IPS-NIHi7 (cell line): Measurements from ENCODE around the gene ISYNA1.
A peak's percentile ranks its signal among the peaks of the same experiment; 100 is the strongest.

ENCODE experiments used
- DNase-seq: peaks from one replicate; pipeline ENCODE4 v3.0.0; 2012; ENCODE audit warnings: mixed read lengths; ENCODE audit errors: extremely low spot score

The ISYNA1 gene

DNA sequence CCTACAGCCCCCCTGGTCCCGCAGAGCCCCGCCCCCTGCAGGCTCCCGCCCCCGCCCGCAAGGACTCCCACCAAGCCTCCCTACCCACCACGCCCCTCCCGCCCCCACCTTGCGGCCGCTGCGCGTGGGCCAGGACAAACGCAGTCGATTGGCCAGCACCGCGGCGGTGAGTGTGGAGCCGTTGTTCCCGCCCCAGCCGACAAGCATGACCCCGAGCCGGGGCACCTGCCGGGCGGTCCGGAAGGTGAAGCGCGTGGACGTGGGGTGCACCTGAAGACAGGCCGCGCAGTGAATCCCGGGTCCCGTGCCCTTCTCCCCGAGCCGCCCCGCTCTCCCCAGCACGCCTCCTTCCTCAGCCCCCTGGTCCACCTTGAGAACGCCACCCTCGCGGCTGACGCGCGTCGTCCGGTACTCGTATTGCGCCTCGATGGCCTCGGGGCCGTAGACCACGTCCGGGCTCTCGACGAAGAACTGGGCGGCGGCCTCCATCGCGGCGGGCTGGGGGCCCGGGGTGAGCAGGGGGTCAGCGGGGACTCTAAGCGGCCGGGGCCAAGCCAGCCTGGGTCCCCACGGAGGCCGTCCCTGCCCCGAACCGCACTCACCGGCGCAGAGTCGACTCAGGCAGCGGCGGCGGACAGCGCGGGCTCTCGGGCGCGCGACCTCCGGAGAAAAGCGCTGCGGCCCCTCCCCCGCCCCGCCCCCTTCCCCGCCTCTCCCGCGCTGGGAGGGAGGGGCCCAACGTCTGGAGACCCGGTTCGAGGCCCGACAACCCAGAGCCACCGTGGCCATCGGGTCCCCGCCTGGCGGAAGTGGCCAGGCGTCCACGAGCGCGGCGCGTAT lies at the start of gene ISYNA1:
ISYNA1 (minus strand) TSS at position 643 of the 840 bp plus-strand sequence; CDS start at position 489, 154 bp downstream.
- DNase-seq: peak; percentile 83

DNA sequence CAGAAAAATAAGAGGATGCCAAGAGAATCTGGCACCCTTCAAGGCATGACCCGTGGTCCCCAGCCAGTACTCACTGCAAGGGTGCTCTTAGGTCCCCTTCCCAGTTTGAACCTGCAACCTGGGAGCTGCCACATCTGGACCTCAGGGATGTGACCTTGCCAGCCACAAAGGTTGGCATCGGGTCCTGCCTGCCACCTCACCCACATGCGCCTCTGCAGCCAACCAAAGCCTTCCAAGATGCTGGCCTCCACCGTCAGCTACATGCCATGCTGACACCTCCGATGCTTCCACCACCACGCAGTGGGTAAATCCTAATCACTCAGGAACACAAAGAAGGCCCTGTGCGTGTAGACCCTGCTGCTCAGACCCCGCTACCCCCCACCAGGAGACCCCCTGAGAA lies 48.8 kb upstream of the ISYNA1 start:
- DNase-seq: no peak

DNA sequence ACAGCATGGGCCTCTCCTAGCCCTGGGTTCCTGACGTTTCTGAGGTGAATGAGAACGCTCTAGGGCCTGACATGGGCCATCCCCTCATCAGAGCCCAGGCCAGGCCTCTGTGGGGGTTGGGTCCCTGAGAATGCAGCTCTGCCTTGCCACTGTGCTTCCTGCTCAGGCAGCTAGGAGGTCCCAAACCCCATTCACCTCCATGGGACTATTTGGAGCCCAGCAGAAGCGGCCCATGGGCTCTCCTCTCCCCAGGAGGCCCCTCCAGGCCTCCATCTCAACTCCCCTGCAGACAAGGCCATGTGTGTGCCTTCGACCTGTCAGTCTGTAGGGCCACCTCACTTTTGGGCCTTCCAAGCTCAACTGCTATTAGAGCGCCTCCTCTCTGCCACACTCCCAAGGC lies 47.1 kb upstream of the ISYNA1 start:
- no peak for DNase-seq

- DNase-seq: no peak
Measured at GRCh38 chr19:18483119-18483890, 45.4 kb upstream of the ISYNA1 start.

GRCh38 chr19:18481505-18482222 lies 43.7 kb upstream of the ISYNA1 start:
- no peak for DNase-seq

DNA sequence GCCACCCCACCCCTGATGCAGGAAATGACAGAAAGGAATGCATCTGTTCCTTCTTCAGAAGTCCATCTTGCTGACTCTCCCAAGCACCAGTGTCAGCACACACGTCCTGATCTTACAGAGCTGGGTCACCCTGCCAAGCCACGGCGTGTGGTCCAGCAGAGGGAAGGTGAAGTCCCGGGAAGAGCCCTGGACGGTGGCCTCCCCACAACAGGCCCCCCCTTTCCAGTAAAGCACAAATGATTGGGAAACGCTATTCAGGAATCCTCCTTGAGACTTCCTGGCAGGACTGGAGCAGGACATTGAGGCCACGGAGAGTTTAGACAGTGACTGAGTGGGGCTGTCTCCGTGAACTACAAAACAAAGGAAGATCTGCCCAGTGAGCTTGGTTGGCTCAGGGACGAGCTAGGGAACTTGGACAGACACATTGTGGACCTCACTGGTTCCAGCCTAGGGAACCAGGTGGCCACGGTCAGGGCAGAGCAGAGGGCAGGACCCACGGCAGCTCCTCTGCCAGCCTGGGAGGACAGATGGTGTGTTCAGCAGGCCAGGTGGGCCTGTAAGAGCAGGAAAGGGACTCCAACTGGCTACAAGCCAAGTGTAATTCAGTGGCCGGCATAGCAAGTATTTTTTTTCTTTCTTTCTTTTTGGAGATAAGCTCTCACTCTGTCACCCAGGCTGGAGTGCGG lies 42.2 kb upstream of the ISYNA1 start:
- DNase-seq: no peak

DNA sequence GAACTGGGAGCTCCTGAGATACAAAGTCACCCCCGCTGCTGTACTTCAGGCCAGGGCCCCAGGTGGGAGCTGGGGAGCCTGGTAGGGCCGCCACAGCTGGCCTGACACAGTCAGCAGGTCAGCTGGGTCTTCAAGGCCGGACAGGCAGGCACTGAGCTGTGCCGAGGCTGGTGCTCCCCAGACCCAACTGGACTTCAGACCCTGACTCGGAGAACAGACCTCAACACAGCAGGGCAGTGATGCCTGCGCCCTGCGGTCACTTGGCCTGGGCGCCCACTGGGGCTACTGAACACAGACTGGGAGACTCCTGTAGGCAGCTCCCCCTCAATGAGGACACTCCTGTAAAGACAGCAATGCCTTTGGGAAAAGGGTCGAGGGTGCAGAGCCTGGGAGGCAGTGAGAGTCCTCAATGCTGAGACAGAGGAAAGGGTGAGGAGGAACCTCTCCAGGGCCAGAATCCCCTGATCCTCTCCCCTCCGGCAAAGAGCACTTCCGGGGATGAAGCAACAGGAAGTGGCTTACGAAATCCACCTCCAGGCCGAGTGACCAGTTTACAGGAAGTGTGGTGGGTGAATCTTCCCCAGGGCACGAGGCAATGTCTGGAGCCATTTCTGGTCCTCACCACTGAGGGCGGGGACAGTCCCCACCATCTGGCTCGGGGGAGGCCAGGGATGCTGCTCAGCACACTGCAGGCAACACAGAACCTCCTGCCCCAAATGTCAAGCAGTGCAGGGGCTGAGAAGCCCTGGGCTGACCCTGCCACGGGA lies 40.8 kb upstream of the ISYNA1 start:
- DNase-seq: peak; percentile 49

DNA sequence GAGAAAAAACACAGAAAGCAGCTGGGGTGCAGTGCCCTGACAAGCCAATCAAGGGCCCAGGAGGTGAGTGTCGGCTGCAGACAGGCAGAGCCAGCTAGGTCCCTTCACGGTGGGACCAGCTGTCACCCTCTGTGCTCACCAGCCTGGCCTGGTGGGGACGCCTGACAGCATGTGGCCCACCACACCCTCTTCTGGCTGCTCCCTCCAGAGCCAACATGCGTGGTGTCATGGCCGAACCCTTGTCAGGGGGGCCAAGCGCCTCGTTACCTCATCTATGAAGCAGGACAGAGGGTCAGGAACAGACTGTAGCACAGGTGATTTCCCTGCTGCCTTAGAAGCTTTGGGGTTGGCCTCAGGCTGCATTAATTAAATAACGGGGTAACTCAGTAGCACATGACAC lies 40.0 kb upstream of the ISYNA1 start:
- no peak for DNase-seq

- DNase-seq: no peak
Measured at GRCh38 chr19:18477042-18477779, 39.3 kb upstream of the ISYNA1 start.

DNA sequence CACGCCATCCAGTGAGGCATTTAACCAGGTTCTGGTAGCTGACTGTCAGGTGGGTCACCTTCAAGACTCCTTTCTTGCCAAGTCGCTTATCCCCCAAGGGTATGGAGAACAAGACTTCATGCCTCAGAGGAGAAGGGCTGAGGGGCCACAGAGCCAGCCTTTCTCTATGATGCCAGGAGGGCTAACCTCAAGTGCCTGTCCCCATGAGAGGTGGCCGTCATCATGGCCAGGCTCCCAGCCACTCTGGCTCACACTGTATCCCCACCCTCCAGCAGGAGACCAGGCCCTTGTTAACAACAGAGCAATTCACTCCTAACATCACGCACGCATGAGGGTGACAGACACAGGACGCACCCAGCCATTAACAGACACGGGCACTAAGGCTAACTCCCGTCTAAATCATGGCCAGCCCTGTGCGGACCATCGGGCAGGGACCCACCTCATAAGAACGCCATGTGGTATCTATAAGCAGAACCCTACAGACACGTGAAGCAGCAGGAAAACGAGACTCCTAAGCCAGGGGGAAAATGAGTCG lies 38.6 kb upstream of the ISYNA1 start:
- no peak for DNase-seq

GRCh38 chr19:18475762-18476331 lies 37.9 kb upstream of the ISYNA1 start:
- no peak for DNase-seq

DNA sequence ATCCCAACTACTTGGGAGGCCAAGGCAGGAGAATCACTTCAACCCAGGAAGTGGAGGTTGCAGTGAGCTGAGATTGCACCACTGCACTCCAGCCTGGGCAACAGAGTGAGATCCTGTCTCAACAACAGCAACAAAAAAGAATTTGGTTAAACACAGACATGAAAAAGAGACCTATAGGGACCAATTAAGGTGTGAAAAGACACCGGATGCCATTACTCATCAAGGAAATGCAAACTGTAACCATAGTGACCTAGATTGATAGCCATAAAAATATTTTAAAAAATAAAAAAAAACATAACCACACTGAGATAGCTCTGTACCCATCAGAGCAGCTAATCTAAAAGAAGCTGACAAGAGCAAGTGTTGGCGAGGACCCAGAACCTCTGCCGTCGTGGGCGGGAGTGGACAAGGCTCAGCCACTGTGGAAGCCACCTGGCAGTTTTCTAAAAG lies 37.1 kb upstream of the ISYNA1 start:
- DNase-seq: no peak

DNA sequence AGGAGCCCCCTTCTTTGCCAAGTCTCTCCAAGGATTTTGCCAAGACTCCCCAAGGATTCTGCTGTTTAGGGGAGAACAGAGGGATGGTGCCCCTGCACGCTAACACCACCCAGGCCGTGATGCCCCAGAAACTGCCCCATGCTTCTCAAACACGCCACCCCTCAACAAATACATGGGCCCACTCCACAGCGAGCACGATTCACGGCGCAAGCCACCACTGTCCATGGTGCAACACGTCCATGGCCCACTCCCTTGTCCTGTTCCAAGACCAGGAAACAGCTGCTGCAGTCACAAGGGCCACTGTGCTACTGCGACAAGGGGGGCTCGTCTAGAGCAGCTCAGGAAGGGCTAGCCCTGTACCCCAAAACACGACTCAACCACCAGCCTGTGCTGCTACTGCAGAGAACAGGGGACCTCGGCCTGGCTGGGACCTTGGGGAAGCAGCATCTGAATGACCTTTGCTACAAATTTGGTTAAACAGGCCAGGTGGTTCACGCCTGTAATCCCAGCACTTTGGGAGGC lies 36.5 kb upstream of the ISYNA1 start:
- DNase-seq: no peak

DNA sequence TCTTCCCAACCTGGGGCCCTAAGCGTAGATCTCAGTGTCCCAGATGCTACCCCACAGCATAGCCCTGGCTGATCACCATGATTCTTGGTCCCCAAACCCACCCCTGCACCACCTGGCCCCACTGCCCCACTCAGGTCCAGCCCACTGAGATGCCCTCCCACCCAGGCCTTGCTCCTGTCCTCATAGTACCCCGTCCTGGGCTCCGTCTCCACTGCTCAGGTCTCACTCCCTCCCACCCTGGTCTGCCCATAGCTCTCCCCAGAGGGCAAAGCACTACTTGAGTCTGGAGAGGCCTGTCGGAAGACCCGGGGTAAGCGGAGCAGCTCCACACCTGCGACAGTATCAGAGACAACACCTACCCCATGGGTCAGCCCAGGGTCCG lies 35.8 kb upstream of the ISYNA1 start:
- no peak for DNase-seq

DNA sequence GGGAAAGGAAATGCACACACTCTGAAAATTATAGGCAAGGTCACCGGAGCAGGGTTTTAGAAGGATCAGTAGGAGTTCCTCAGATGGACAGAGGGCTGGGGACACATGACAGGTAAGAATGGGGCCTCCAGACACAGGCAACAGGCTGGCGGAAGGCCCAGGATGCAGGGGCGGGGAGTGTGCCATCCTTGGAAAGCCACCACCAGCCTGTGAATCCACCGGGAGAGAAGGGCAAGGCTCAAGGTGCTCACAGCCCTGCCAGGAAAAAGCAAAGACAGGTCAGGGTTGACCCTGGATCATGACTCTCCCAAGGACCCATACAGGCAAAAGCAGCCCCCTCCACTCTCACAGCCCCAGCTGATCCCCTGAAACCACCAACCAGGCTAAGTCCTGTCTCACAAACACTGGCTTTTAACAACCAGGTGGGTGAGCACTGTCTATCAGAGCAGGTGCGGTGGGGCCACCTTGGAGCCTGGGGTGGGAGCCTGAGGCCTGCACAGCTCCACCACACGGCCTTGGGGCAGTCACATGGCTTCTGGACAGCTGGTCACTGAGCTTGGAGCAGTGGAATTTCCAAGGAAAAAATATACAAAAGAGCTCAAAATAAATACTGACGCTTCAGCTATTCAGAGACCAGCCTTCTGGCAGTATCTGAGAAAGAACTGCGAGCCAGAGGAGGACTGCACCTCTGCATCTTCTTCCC lies 35.2 kb upstream of the ISYNA1 start:
- DNase-seq: no peak

DNA sequence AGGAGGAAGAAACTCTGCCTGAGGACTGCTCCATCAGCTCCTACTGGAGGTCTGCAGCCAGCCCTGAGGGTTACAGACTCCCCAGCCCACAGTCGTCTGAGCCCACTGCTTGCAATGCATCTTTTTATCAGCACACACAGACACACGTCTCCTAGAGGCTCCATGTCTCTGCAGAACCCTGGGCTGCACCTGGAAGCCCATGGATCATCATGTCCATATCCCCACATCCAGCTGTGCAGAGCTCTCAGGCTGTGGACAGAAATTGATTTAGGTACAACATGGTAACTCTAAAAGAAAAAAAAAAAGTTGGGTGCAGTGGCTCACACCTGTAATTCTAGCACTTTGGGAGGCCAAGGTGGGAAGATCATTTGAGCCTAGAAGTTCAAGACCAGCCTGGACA lies 32.9 kb upstream of the ISYNA1 start:
- DNase-seq: no peak

GRCh38 chr19:18469069-18469846 lies 31.3 kb upstream of the ISYNA1 start:
- peak; percentile 87 for DNase-seq

DNA sequence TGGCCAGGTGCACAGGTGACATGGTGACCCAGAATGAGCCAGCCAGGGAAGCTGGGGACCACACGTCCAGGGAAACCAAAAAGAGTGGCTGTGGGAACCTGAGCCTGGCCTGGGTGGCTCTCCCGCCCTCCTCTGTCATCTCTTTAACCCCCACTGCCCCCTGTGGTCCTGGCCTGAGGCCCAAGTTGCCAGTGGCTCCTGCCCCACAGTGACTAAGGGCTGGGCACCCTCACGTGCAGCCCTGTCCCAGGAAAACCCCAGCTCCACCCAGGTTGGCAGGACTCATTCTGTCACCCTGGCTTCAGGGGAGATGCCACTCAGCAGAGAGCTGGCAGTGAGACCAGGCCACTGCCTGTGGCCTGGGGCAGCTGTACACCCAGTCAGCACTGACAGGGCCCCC lies 30.6 kb upstream of the ISYNA1 start:
- DNase-seq: no peak
